Stimulated activated CD8-positive, alpha-beta memory T cell treated with anti-CD3 and anti-CD28 coated beads, Interleukin-7, amount 100 ng/mL, for 48 hours (primary cell): ENCODE data around the gene CDC42BPB.

Source experiments
- DNase-seq, 2 donors: peaks; one replicate each; pipeline ENCODE4 v3.0.0-alpha.2; 2020; ENCODE audit warnings: low read depth in 1 of 2; ENCODE audit errors: extremely low read depth in 1 of 2

CDC42BPB gene

DNA sequence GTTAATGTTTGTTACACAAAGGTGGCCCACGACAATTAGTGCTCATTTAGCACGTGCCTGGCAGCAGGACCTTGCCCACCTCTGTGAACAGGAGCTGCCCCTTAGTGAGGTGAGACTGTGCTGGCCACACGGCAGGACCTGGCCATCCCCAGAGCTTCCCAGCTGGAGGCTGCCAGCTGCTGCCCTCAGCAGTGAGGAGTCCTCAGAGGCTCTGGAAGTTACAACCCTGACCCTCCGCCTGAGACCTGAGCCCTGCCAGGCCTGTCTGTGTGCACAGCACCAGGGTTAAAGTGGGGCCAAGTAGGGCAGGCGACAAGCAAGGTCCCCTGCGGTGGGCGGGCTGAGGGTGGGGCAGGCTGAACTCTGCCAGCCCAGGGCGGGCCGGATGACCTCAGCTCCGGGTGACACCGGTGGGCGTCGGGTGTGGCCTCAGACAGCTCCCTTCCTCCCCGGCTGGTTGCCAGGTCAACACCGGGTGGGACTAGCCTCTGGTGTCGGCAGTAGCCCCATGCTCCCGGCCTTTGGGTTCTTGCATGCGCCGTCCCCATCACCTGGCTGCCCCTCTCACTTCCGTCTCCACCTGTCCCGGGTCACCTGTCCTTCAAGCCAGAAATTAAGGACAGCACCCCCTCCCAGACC lies 17.5 kb upstream of the CDC42BPB start:
- DNase-seq = no peak

DNA sequence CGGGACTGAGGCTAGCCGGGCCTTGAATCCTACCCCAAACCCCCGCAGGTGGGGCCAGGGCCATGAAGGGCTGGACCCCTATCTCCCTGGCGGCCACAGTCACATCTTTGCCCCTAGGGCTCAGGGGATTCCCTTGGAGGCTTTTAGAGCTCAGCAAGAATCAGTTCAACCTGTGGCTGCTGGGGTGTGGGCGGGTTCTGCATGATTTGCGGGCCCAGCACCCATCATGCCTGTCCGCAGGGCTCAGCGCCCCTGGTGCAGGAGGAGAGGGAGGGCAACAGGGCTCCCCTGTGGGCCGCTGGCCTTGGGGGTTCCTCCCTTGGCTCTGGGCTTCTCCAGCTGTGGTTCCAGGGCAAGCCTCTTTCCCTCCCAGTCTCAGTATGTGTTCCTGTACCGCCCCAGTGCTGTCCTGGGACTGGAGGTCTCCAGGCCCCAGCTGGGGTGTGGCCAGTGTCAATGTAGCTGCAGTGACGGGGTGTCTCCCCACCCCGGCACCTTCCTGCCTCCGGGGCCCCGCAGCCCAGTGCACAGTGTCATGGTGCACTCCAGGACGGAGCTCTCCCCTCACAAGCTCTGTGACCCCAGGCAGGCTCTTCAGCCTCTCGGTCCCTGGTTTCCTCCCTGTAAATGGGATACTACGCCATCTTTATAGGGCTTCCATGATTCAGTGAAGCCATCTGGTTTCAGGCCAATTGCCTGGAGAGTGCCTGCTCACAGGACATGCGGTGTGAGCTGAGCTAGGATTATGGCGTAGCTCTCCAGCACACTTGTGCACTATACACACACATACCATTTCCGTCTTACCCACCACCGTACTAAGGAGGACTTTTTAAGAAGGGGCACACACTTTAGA lies 16.8 kb upstream of the CDC42BPB start:
- no peak for DNase-seq

DNA sequence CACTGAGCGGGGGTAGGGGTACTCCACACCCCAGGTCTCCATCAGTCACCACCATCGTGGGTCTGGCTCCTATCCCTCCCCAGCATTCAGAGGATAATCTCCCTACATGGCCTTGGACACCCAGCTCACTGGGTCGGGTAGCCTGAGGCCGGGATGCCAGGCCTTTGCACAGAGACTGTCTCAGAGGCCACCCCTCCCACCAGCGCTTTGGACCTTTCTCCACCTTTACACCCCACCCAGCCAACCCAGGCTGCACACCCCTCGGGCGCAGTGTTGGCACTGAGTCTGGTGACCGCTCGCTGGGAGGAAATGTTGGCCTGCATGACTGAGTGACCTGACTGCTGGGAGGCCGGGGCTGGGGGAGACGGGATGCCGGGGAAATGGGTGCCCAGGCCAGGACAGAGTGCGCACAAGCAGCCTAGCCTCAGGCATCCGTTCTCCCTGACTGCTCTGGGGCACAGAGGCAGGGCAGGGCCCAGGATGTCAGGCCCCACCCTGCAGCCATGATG lies 16.1 kb upstream of the CDC42BPB start:
- no peak for DNase-seq

DNA sequence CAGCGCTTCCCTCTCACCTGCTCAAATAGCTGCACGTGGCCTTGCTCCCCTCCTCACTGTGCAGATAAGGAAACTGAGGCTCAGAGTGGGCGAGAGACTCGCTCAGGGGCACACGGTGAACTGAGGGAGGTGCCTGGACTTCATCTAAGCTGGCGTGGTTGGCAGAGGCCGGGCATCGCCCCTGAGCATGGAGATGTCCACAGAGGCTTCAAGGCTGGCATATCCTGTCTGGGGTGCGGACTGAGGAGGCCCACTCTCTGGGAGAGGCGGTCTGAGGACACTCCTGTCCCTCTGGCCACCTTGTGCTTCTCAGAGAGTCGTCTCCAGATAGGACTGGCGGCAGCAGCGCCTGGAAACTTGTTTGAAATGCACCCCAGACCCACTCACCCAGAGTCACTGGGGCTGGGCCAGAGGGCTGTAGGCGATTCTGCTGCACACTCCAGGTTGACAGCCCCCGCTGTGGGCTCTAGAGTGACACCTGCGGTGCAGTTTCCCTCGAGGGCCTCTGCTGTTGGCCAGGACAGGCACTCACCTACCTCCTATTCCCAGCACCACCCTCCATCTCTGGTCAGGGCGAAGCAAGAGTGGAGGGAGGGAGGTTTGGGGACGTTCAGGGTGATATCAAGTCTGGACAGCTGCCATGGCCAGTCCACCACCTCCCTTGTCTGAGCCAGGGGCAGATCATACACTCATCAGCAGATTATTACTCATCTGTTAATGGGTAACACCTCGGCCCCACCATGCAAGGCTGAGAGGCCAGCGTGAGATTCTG lies 15.4 kb upstream of the CDC42BPB start:
- no peak for DNase-seq

DNA sequence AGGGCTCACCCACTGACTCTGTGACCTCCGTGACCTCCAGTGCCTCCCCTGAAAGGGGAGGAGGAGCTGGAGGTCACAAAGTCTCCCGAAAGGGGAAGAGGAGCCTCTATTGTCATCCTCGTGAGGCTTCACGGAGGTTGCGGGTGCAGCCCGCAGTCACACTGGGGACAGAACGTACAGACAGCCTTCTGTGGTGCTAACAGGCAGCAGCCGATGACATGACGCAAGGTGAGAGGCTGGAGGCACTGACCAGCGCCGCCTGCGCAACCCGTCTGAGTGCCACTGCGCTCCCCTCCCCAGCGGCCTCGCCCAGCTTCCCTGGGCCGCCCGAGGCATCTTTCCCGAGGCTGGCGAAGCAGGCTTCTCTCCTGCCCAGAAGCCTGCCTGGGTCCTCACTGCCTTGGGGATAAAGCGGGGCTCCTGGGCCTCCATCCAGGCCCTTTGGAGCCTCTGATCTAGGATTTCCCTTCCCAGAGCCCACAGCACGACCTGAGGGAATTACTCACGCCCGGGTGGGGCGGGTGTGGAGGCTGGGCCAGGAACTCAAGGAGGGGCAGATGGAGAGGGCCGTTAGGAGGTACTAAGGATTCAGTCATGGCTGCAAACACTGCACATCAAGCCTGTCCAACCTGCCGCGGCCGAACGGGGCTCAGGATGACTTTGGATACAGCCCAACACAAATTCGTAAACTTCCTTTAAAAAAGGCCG lies 14.3 kb upstream of the CDC42BPB start:
- no peak for DNase-seq

DNA sequence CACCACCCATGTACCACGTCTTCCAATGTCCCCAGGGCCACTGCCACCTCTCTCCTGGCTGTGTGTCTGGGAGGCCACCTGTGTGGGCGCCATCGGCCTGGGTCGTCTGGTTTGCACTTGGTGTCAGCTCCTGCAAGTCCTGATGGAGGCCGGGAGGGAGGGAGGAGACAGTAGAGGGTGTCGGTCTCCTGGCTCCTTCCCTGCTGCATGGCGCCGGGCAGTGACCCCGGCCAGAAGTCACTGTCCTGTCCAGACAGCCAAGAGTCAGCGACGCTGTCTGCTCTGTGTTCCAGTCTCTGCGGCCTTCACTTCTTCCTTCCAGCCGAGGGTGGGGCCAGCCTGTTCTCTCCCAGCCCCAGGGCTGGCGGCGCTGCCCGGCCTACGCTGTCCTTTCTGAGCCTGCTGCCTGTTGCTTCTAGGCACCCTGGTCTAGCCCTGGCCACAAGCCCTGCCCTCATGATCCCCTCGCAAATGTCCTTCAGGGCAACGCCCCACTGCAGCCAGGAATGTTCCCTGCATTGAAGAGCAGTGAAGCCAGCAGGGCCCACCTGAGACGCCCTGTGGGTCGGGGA lies 13.7 kb upstream of the CDC42BPB start:
- no peak for DNase-seq

DNA sequence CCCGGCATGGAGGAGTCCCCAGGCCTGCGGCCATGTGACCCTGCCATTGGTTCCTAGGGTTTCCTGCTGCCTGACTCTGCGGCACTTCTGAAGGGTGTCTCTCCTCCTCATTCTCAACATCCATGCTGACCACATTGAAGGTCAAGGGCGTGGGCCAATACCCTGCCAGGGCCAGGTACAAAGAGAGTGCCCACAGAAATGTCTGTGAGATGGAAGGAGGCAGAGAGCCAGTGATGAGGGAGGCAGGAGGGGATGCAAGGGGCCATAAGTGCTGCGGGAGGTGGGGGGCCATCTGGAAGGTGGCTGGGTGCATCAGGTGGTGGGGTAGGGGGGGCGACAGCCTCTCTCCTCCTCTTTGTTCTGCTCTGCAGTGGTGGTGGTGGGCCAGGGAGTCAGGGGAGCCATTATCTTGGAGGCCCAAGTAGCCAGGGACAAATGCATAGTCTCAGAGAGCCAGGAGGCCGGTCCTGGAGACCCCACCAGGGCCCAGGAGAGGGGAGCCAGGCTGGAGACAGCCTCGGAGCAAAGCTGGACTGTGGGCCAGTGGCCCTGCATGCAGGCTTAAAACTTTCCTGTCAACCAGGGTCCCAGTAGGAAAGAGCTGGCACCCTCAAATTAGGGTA lies 13.0 kb upstream of the CDC42BPB start:
- DNase-seq = no peak

DNA sequence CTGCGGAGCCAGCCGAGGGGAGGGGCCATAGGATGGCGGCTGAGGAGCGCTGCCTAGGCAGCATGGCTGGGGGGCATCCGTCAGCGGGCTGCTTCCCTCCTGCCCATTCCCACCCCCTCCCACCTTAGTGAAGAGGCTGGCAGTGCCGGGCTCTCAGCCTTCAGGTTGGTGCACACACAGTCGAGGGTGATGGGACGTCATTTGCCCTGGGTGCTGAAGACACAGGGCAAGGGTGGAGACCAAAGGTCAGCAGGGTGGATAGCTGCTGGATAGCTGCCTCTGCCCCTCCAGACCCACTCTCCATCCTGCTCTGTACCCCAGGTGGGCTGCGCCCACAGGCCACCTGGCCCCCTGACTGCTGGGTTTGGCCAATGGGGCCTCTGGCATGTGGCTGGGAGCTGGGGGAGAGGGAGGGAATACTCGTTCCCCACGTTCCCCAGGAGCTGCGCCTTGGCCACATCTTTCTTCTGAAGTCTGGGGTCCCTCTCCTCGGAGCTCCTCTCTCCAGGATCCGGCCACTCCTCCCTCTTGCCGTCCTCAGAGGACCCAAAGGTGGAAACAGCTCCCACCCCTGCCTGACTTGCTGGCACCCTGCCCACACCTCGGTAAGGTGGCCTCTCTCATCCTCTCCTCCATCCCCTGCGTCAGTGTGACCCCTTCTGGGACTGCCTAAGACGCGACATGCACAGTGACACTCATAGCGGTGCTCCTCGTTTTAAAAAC lies 11.2 kb upstream of the CDC42BPB start:
- no peak for DNase-seq

DNA sequence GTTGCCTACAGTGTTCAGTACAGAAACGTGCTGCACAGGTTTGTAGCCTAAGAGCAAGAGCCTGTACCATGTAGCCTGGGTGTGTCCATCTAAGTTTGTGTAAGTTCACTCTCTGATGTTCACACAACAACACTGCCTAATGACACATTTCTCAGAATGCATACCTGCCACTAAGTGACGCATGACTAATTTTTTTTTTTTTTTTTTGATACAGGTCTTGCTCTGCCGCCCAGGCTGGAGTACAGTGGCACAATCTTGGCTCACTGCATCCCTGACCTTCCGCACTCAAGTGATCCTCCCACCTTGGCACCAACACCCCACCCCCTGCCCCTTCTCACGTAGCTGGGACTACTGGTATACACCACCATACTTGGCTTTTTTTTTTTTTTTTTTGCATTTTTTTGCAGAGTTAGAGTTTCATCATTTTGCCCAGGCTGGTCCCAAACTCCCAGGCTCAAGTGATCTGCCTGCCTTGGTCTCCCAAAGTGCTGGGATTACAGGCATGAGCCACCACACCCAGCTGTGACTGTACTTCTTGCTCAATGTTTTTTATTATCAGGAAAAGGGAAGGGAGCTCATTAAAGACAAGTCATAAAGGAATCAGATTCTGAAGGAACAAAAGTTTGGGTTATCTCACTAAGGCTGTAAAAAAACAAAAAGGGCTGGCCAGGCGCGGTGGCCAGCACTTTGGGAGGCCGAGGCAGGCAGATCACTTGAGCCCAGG lies 10.0 kb upstream of the CDC42BPB start:
- no peak for DNase-seq

DNA sequence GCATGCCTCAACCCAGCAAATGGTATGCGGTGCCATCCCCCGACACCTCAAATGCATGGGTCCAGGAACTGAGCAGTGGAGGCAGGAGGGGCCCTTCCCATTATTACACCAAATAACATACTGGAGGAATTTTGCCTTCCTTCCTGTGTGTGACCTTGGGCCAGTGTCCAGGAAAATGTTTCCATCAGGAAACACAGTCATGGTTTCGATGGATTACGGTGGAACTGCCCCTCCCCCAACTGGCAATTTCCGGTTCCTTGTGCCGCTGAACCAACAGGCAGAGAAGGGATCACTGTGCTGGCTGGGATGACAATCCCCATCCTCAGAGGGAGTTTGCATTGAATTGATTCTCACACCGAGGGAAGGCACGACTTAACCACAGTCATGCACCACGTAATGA lies 9.1 kb upstream of the CDC42BPB start:
- DNase-seq = no peak

DNA sequence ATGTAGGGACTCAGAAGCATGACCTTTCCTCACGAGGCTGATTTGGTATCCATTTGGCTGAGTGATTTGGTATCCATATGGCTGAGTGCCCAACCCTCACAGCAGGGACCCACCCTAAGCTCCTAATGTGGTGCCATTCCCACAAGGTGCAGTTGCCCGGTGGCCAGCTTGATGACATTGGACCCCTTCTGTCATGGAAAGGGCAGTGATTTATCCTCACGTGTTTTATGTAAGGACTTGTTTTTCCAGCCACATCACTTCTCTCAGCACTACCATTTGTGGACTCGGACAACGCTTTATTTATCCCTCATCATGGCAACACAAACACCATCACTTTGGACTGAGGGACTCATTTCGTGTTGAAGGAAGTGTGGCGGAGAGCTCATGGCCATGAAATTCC lies 8.5 kb upstream of the CDC42BPB start:
- DNase-seq = no peak

DNA sequence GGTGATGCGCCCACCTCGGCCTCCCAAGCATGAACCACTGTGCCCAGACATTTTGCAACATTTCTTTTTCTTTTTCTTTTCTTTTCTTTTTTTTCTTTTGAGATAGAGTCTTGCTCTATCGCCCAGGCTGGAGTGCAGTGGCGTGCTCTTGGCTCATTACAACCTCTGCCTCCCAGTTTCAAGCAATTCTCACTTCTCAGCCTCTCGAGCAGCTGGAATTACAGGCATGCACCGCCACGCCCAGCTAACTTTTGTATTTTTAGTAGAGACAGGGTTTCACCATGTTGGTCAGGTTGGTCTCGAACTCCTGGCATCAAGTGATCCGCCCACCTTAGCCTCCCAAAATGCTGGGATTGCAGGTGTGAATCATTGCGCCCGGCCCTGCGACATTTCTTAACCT lies 7.6 kb upstream of the CDC42BPB start:
- DNase-seq = no peak

DNA sequence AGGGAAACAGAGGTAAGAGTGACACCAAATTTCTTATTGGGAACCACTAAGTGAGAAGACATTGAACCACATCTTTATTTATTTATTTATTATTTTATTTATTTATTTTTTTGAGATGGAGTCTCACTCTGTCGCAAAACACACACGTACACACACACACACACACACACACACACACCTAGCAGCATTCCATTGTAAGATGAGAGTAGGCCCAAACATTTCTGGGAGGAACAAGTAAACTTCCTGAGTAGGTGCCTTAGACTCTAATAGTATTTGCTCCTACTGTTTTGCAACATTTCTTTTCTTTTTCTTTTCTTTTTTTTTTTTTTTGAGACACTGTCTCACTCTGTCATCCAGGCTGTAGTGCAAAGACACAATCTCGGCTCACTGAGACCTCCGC lies 7.1 kb upstream of the CDC42BPB start:
- no peak for DNase-seq

DNA sequence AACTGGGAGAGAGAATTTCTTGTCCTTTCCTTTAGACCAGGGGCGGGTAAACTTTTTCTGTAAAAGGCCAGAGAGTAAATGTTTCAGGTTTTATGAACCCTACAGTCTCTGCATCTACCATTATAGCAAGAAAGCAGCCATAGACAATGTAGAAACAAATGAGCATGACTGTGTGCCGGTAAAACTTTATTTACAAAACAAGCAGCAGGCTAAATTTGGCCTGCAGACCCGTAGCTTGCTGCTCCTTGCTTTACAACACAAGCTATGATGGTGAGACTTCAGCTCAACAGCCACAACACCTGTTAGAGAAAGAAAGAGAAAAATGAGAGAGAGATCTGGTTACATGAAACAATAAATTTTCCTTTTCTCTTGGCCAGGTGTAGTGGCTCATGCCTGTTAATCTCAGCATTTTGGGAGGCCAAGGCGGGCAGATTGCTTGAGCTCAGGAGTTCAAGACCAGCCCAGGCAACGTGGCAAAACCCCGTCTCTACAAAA lies 4.2 kb upstream of the CDC42BPB start:
- no peak for DNase-seq

DNA sequence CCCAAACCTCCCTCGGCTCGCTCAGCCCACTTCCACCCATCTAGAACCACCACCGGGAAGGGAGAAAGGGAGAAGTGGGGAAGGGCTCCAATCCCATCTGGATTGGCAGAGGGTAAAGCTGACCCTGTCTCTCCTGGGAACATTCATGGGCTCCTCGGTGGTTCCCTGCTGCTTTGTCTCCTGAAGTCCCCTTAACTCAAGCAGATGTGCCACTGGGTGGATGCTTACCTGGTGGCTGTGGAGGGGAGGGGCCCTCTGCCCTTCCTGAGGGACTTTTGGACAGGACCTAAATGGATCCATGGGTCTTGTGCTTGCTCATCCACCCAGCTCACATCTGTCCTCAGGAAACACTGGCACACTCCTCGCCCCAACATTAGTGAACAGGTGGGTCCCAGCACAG lies 2.2 kb upstream of the CDC42BPB start:
- DNase-seq = no peak

DNA sequence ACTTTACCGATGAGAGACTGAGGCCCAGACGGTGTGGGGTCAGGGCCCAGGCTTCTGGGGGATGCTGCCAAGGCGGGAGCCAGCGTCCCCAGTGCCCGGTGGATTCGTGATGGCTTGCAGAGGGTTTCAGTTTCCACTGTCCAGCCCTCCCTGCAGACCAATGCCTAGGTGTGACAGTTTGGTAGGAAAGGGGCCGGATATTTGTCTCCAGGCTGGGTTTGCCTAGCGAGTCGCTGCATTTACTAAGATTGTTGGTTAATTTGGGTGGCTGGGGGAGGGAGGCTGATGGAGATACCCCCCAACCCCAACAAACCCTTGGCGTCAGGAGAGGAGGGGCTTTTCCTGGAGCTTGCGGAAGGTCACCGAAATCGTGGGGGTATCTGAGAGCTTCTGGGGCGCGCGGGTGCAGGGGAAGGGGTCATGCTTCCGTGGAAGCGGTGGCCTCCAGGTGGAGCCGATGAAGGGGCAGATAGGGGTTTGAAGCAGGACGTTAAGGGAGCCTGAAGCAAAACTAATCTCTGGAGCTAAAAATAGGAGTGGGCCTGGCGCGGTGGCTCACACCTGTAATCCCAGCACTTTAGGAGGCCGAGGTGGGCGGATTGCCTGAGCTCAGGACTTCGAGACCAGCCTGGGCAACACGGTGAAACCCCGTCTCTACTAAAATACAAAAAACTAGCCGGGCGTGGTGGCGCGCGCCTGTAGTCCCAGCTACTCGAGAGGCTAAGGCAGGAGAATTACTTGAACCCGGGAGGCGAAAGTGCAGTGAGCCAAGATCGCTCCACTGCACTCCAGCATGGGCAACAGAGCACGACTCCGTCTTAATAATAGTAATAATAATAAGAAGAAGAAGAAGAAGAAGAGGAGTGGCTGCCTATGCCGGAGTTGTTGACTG lies 1.1 kb upstream of the CDC42BPB start:
- no peak for DNase-seq

DNA sequence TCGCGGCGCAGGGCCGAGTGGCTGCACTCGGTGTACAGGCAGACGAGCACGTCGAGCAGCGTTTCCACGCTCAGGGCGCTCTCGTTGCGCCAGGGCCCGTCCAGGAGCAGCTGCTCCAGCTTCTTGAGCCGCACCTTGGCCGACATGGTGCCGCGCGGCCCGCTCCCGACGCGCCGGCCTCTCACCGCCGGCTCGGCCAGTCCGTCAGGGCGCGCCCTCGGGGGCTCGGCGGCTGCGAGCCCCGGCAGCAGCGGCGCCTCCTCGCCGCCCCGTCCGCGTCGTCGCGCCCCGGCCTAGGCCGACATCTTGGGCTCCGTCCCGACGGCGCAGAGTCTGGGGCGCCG lies 349 bp downstream of the CDC42BPB start:
- no peak for DNase-seq
